GM21515 (cell line): ENCODE data around the gene CD300LG.
"Not testable (repeated sequence)": the region's sequence is repeated elsewhere in the genome, so short reads cannot be mapped to it uniquely, and the experiment has no call there.

Experiments used
- ATAC-seq: cut with Tn5 transposase; IDR thresholded peaks from one replicate; pipeline ENCODE4 v1.9.1; 2021; ENCODE audit not compliant: unreplicated experiment

CD300LG gene

GRCh38 chr17:43877451-43878155, 30.6 kb downstream of the CD300LG start:
- no peak for ATAC-seq

- no peak for ATAC-seq
Measured at GRCh38 chr17:43878260-43879175, 31.5 kb downstream of the CD300LG start.

- no peak for ATAC-seq
Measured at GRCh38 chr17:43879723-43880419, 32.9 kb downstream of the CD300LG start.

- ATAC-seq = no peak
Measured at GRCh38 chr17:43880420-43880991, 33.5 kb downstream of the CD300LG start.

- ATAC-seq = no peak
Measured at GRCh38 chr17:43881181-43881580, 34.2 kb downstream of the CD300LG start.

- no peak for ATAC-seq
Measured at GRCh38 chr17:43881758-43882505, 35.0 kb downstream of the CD300LG start.

- ATAC-seq = no peak
Measured at GRCh38 chr17:43882761-43883415, 35.9 kb downstream of the CD300LG start.

GRCh38 chr17:43888548-43888947, 41.6 kb downstream of the CD300LG start:
- ATAC-seq = no peak

GRCh38 chr17:43890240-43890639, 43.3 kb downstream of the CD300LG start:
- ATAC-seq = no peak

- ATAC-seq = no peak
Measured at GRCh38 chr17:43891851-43892646, 45.1 kb downstream of the CD300LG start.

- ATAC-seq = no peak
Measured at GRCh38 chr17:43892647-43892952, 45.6 kb downstream of the CD300LG start.

GRCh38 chr17:43894494-43894893, 47.5 kb downstream of the CD300LG start:
- not testable (repeated sequence) for ATAC-seq

GRCh38 chr17:43897831-43898230, 50.9 kb downstream of the CD300LG start:
- no peak for ATAC-seq

GRCh38 chr17:43898446-43898845, 51.5 kb downstream of the CD300LG start:
- ATAC-seq = no peak

GRCh38 chr17:43900183-43900857, 53.3 kb downstream of the CD300LG start:
- no peak for ATAC-seq

- ATAC-seq = no peak
Measured at GRCh38 chr17:43900858-43901754, 54.1 kb downstream of the CD300LG start.

GRCh38 chr17:43901861-43902589, 55.0 kb downstream of the CD300LG start:
- ATAC-seq = no peak
